HepG2 (cell line): ENCODE results near the gene MGARP. TPM values are rescaled to one million over a fixed set of nuclear protein-coding genes. Genes with fewer than 3 reads are reported as not detected.

Experiments used
- ATAC-seq: fragments of 200-7000 bp; cut with Tn5 transposase; 3 replicates; pipeline ENCODE4 v1.9.1; 2020; ENCODE audit warnings: mild to moderate bottlenecking, moderate library complexity
- BruUV-seq: library from RNA; stranded (reverse); fragments of 400-500 nt; replicated peaks from 2 replicates; lab custom pipeline; 2021; lab: Mats Ljungman, UMichigan
- CTCF ChIA-PET: fragments of 300-600 bp; formaldehyde crosslinking; extraction: SDS; loops from one replicate; lab custom pipeline; 2021; ENCODE audit warnings: low total read pairs, inconsistent platforms, low intra/inter-chr PET ratio; lab: Yijun Ruan, JAX
- POLR2A ChIA-PET: fragments of 350-600 bp; sonication (Branson Sonifier 250); formaldehyde crosslinking; loops from one replicate; lab custom pipeline; 2020; ENCODE audit warnings: antibody characterized with exemption, inconsistent platforms; lab: Yijun Ruan, JAX
- DNase-seq: peaks from one replicate; pipeline ENCODE4 v3.0.0-alpha.2; 2015; ENCODE audit warnings: low spot score
- FAIRE-seq: peaks from 3 replicates; lab custom pipeline; 2011; peaks lifted over from hg19 to GRCh38; lab: Jason Lieb, UNC
- H2AFZ ChIP-seq: one replicate; pipeline ENCODE4 v1.6.1; 2011; ENCODE audit warnings: low read length, inconsistent platforms
- H3K27ac ChIP-seq: fragments of 300-600 bp; 3 replicates; pipeline ENCODE4 v1.8.0; 2011; ENCODE audit warnings: mixed run types, mild to moderate bottlenecking, mixed read lengths, low read length, inconsistent platforms; ENCODE audit not compliant: insufficient read depth; ENCODE audit errors: extremely low read length
- H3K27me3 ChIP-seq, 2 experiments: fragments of 200-600 bp in 1 of 2; 2 replicates in 1 of 2; 3 replicates in 1 of 2; pipeline versions ENCODE4 v1.6.0 to v1.8.0; 2011; ENCODE audit warnings: low read length in 2 of 2, mild to moderate bottlenecking in 2 of 2, moderate library complexity in 2 of 2, inconsistent platforms in 1 of 2; ENCODE audit not compliant: insufficient read depth in 2 of 2, control insufficient read depth in 1 of 2
- H3K36me3 ChIP-seq, 2 experiments: fragments of 200-600 bp in 1 of 2; replicated peaks in 1 of 2; 2 replicates in 1 of 2; 3 replicates in 1 of 2; pipeline versions ENCODE4 v1.5.1 to v1.8.0; 2011; ENCODE audit warnings: low read length in 2 of 2, inconsistent platforms in 1 of 2; ENCODE audit not compliant: insufficient read depth in 2 of 2, control insufficient read depth in 1 of 2
- H3K4me1 ChIP-seq: 2 replicates; pipeline ENCODE4 v1.5.1; 2012; ENCODE audit warnings: low read length, inconsistent platforms; ENCODE audit not compliant: insufficient read depth
- H3K4me2 ChIP-seq: 2 replicates; pipeline ENCODE4 v1.6.0; 2011; ENCODE audit warnings: low read depth, low read length, inconsistent platforms
- H3K4me3 ChIP-seq, 3 experiments: fragments of 200-600 bp in 1 of 3; sonication (generic), shearing (Covaris generic) in 1 of 3; replicated peaks in 1 of 3; 2 replicates each; pipeline ENCODE4 v1.5.1; 2011 to 2016; ENCODE audit warnings: low read length in 3 of 3, inconsistent platforms in 2 of 3, low read depth in 2 of 3, mild to moderate bottlenecking in 2 of 3, control low read depth in 1 of 3, mixed read lengths in 1 of 3; ENCODE audit not compliant: insufficient read depth in 1 of 3
- H3K79me2 ChIP-seq: one replicate; pipeline ENCODE4 v1.6.1; 2011; ENCODE audit warnings: low read length, inconsistent platforms; ENCODE audit not compliant: insufficient read depth
- H3K9ac ChIP-seq: 2 replicates; pipeline ENCODE4 v1.6.0; 2011; ENCODE audit warnings: mild to moderate bottlenecking, low read depth, low read length, inconsistent platforms; ENCODE audit not compliant: insufficient read depth
- H3K9me3 ChIP-seq: 2 replicates; pipeline ENCODE4 v1.5.1; 2012; ENCODE audit warnings: mild to moderate bottlenecking, low read length
- H4K20me1 ChIP-seq: 2 replicates; pipeline ENCODE4 v1.6.0; 2011; ENCODE audit warnings: inconsistent platforms, mild to moderate bottlenecking, low read length, moderate library complexity; ENCODE audit not compliant: insufficient read depth
- AHDC1 ChIP-seq: sonication (generic); formaldehyde crosslinking; IDR thresholded peaks from 2 replicates; pipeline ENCODE4 v1.5.1; 2020; ENCODE audit warnings: mild to moderate bottlenecking, missing genetic modification reagents, borderline replicate concordance
- BORCS8-MEF2B ChIP-seq: sonication (generic); formaldehyde crosslinking; IDR thresholded peaks from 2 replicates; pipeline ENCODE4 v1.8.0; 2022; ENCODE audit warnings: mild to moderate bottlenecking, missing genetic modification reagents
- DR1 ChIP-seq: sonication (generic); formaldehyde crosslinking; IDR thresholded peaks from 2 replicates; pipeline ENCODE4 v1.8.0; 2021; ENCODE audit warnings: mild to moderate bottlenecking, missing genetic modification reagents, inconsistent platforms
- EED ChIP-seq: sonication (generic); formaldehyde crosslinking; IDR thresholded peaks from 2 replicates; pipeline ENCODE4 v1.5.0; 2020; ENCODE audit warnings: mild to moderate bottlenecking, missing genetic modification reagents
- HOXA9 ChIP-seq: sonication (generic); formaldehyde crosslinking; IDR thresholded peaks from 2 replicates; pipeline ENCODE4 v1.8.1; 2022; ENCODE audit warnings: missing genetic modification reagents, mild to moderate bottlenecking, moderate library complexity, borderline replicate concordance
- KDM3A ChIP-seq: IDR thresholded peaks from 2 replicates; pipeline ENCODE4 v1.6.1; 2018; ENCODE audit warnings: low read depth, missing compliant biosample characterization
- MAX ChIP-seq: IDR thresholded peaks from 2 replicates; pipeline ENCODE4 v1.6.1; 2012; ENCODE audit warnings: inconsistent platforms
- MEIS1 ChIP-seq: sonication (generic); formaldehyde crosslinking; IDR thresholded peaks from 2 replicates; pipeline ENCODE4 v1.9.0; 2021; ENCODE audit warnings: mild to moderate bottlenecking, missing genetic modification reagents, moderate library complexity, borderline replicate concordance
- NFE2 ChIP-seq: sonication (generic); formaldehyde crosslinking; IDR thresholded peaks from 2 replicates; pipeline ENCODE4 v1.4.0; 2020; ENCODE audit warnings: missing genetic modification reagents
- NFIB ChIP-seq: sonication (generic); formaldehyde crosslinking; IDR thresholded peaks from 2 replicates; pipeline ENCODE4 v1.9.0; 2021; ENCODE audit warnings: missing genetic modification reagents, mild to moderate bottlenecking, borderline replicate concordance
- SIX1 ChIP-seq: sonication (generic); formaldehyde crosslinking; IDR thresholded peaks from 2 replicates; pipeline ENCODE4 v1.4.0; 2020; ENCODE audit warnings: missing genetic modification reagents, borderline replicate concordance
- SOX13 ChIP-seq, 3 experiments: fragments of 450-650 bp in 1 of 3; sonication (generic) in 1 of 3; formaldehyde crosslinking in 1 of 3; IDR thresholded peaks in 2 of 3; conservative IDR thresholded peaks in 1 of 3; 2 replicates each; pipeline versions ENCODE4 v1.5.0 to v1.6.1; 2016 to 2020; ENCODE audit warnings: antibody characterized with exemption in 1 of 3, mild to moderate bottlenecking in 1 of 3, missing compliant biosample characterization in 1 of 3, missing genetic modification reagents in 1 of 3, moderate library complexity in 1 of 3
- SP4 ChIP-seq: sonication (generic); formaldehyde crosslinking; IDR thresholded peaks from 2 replicates; pipeline ENCODE4 v1.8.1; 2023; ENCODE audit warnings: mild to moderate bottlenecking, missing genetic modification reagents
- ZNF326 ChIP-seq: sonication (generic); formaldehyde crosslinking; IDR thresholded peaks from 2 replicates; pipeline ENCODE4 v1.4.0; 2020; ENCODE audit warnings: missing genetic modification reagents, borderline replicate concordance
- ZNF839 ChIP-seq: sonication (generic); formaldehyde crosslinking; IDR thresholded peaks from 2 replicates; pipeline ENCODE4 v1.4.0; 2020; ENCODE audit warnings: missing genetic modification reagents, mild to moderate bottlenecking, borderline replicate concordance
- WGBS: methylation state at CpG from one replicate; pipeline ENCODE4 v1.1.6; 2017; ENCODE audit warnings: low lambda C conversion rate; 5-methylcytosine and 5-hydroxymethylcytosine counted together
- in situ Hi-C: cut with HindIII; loops from 2 replicates; pipeline ENCODE4 v1.10.0; 2017; ENCODE audit warnings: low pct_unique_long_range_greater_than_20kb; ENCODE audit not compliant: extremely low pct_ligation_motif_present
- intact Hi-C: fragments of 100-400 bp; cut with micrococcal nuclease; formaldehyde crosslinking; loops from one replicate; pipeline ENCODE4 v1.10.0; 2022; ENCODE audit not compliant: unreplicated experiment
- polyA plus RNA-seq, 8 experiments: library from polyadenylated mRNA; depleted of rRNA in 3 of 8; stranded (reverse) in 7 of 8; unstranded in 1 of 8; fragments of >200 nt; fragmentation: Illumina TruSeq in 4 of 8; extraction: Trizol in 4 of 8; gene quantifications; 2 replicates each; pipeline versions ENCODE4 v1.2.1 to v1.2.3, GENCODE V29; 2011 to 2016; ENCODE audit warnings: low read depth in 4 of 8, missing spikeins in 1 of 8, mixed read lengths in 1 of 8; ENCODE audit not compliant: insufficient read depth in 1 of 8
- total RNA-seq, 5 experiments: library from RNA; depleted of rRNA; stranded (reverse); fragments of >200 nt; fragmentation: Illumina TruSeq; extraction: Trizol; gene quantifications; 2 replicates each; pipeline ENCODE4 v1.2.3, GENCODE V29; 2016; ENCODE audit warnings: low read depth in 1 of 5
- TF ChIP-seq, protein P1 (sequence below): sonication (generic); formaldehyde crosslinking; IDR thresholded peaks from 2 replicates; pipeline ENCODE4 v1.5.0; 2020; ENCODE audit warnings: missing genetic modification reagents, mild to moderate bottlenecking, borderline replicate concordance

Gene MGARP
- total and polyA plus RNA-seq, 2 of the 13 experiments (the other 11 are each of a cell fraction or from before 2014, with no cell fraction given), result 0.11 to 0.13 TPM

- TF ChIP-seq KDM3A (CRISPR knock-in tag), result peak; percentile 68; the same call in 1 of the 2 replicates
- TF ChIP-seq, protein P1, sequence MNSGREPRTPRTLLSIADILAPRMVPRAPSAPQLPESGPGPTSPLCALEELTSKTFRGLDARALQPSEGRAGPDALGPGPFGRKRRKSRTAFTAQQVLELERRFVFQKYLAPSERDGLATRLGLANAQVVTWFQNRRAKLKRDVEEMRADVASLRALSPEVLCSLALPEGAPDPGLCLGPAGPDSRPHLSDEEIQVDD (CRISPR knock-in tag), result peak; percentile 48; the same call in 1 of the 2 replicates
- TF ChIP-seq SOX13 (IDR thresholded peaks at IDR 0.05), result no peak
- TF ChIP-seq SOX13 (CRISPR knock-in tag; conservative IDR thresholded peaks at IDR 0.05 in 1 of 2, IDR thresholded peaks at IDR 0.05 in 1 of 2), result peak in 1 of 2 experiments; percentile 38; a peak in 1 of 4 replicates
- TF ChIP-seq, all 625 proteins: peak for 334
These were observed 15.3 kb upstream of the MGARP start (continued) for GRCh38 chr4:139295206-139295941.

DNA sequence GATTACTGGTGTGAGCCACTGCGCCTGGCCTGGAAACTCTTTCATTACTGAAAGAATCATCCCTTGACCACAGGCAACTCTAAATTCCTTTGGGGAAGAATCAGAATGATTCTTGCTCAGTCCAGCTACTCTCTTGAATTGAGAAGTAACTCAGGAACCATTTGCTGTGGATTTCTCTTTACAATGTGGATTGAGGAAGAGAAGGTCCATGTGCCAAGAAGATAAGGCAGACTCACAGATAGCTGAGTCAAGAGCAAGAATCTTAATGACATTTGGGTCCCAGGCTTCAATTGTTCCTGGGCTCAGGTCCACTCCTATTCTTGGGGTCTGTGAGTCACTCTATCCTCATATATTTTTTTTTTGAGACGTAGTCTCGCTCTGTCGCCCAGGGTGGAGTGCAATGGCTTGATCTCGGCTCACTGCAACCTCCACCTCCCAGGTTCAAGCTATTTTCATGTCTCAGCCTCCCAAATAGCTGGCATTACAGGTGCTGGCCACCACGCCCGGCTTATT, 6.2 kb upstream of the MGARP start:
- Histone ChIP-seq H3K27me3 (no peaks in the 10 kb centered on the region), H3K27ac (no peak overlapping the region), H2AFZ (no peak overlapping the region), H3K4me2 (no peak overlapping the region), H4K20me1 (no peaks in the 10 kb centered on the region), H3K36me3 (no peaks in the 10 kb centered on the region; a peak in 1 of 5 replicates), H3K79me2 (no peaks in the 10 kb centered on the region), H3K4me3 (no peak overlapping the region), H3K4me1 (no peaks in the 10 kb centered on the region), H3K9ac (no peak overlapping the region), H3K9me3 (no peaks in the 10 kb centered on the region)
- no TSS peak for BruUV-seq
- intact Hi-C loops, result no loop called here
- in situ Hi-C loops, result no loop called here
- no peak for FAIRE-seq
- no peak for DNase-seq
- ChIA-PET CTCF (no interaction called here), POLR2A (no interaction called here)
- no peak for ATAC-seq
- WGBS, result 98% methylated on average over 7 of the region's 7 CpGs
- TF ChIP-seq NFIB (CRISPR knock-in tag) (no peak), ZNF326 (CRISPR knock-in tag) (no peak), MAX (no peak), MEIS1 (CRISPR knock-in tag) (no peak), AHDC1 (CRISPR knock-in tag) (no peak), BORCS8-MEF2B (CRISPR knock-in tag) (no peak), NFE2 (no peak), SP4 (CRISPR knock-in tag) (no peak), ZNF839 (CRISPR knock-in tag) (no peak), DR1 (CRISPR knock-in tag) (no peak), SIX1 (CRISPR knock-in tag) (no peak), EED (CRISPR knock-in tag) (no peak), HOXA9 (no peak)
